ENCODE measurements around the gene CACNA2D2.

The CACNA2D2 gene

DNA sequence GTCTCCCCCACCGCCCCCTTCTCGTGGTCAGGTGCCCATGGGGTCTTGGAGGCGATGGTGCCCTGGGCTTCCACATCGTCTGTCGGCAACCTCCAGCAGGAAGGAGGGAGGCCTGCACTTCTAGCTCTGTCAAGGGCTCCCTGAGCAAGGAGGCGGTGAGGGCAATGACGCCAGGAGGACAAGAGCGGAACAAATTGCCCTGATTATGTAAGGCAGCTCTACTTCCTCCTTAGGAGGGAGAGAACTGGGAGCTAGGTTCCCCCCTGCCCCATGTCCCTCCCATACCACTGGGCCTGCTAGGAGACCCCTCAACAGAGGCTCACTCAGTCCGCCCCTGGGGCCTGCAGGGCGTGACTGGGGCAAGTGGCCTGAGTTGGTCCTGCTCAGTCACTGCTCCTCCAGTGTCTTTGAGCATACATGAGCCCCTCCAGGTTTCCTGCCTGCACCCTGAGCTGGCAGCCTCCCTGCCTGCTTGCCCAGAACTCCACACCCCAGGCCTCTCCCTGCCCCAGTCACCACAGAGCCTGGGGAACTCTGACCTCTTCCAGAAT lies 56.1 kb downstream of the CACNA2D2 start:
- H3K9ac ChIP-seq (ENCODE audit: low read depth, low read length), result no peak overlapping the region

DNA sequence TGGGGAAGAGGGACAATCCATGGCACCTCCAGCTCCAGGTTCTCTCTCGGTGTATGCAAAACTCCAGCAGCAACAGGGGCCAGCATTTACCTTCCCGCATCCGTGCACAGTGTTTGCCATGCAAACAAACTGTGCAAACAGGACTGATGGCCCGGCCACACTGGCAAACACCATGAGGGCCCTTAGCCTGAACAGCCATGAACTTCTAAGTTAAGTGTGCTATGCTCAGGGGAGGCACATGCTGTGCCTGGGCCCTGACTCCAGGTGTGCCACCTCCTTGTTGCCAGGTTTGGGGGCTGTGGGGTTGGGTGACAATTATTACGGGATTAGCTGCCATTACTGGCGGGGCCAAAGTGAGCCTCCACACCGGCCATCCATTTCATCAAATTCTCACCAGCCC lies 57.5 kb downstream of the CACNA2D2 start:
- H3K36me3 ChIP-seq (ENCODE audit: insufficient read depth, low read length), result no peaks in the 10 kb centered on the region
- H3K9me3 ChIP-seq (ENCODE audit: control insufficient read depth, insufficient read depth, low read length), result no peaks in the 10 kb centered on the region
- H3K9ac ChIP-seq (ENCODE audit: low read depth, low read length), result no peak overlapping the region
- peaks cover 15% of the 10 kb centered on the region for H3K4me1 ChIP-seq (ENCODE audit: insufficient read depth, low read length)

More for the DNA sequence above, 56.1 kb downstream of the CACNA2D2 start:
- H3K36me3 ChIP-seq (ENCODE audit: insufficient read depth, low read length), result no peaks in the 10 kb centered on the region
- peaks cover 15% of the 10 kb centered on the region for H3K4me1 ChIP-seq (ENCODE audit: insufficient read depth, low read length)
- H3K9me3 ChIP-seq (ENCODE audit: control insufficient read depth, insufficient read depth, low read length), result no peaks in the 10 kb centered on the region

DNA sequence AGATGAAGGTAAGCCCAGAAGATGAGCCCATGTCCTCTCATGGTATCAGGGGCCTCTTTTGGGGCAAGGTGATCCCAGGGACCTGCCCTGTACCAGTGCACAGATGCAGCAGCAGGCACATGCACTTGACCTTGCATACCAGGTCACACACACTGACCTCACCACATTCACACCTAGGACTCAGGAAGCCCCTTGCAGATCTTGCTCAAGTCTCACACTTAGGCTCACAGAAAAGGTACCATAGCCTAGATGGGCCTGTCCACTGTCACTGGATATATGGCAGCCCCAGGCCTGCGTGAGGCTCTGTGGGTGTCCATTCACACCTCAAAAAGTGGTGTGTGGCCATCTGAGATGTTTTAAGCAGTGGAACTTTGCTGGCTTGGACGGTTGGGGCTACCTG lies 58.7 kb downstream of the CACNA2D2 start:
- Histone ChIP-seq H3K9ac (ENCODE audit: low read depth, low read length) (no peak overlapping the region), H3K36me3 (ENCODE audit: insufficient read depth, low read length) (no peaks in the 10 kb centered on the region), H3K9me3 (ENCODE audit: control insufficient read depth, insufficient read depth, low read length) (no peaks in the 10 kb centered on the region), H3K4me1 (ENCODE audit: insufficient read depth, low read length) (peaks cover 6% of the 10 kb centered on the region)

DNA sequence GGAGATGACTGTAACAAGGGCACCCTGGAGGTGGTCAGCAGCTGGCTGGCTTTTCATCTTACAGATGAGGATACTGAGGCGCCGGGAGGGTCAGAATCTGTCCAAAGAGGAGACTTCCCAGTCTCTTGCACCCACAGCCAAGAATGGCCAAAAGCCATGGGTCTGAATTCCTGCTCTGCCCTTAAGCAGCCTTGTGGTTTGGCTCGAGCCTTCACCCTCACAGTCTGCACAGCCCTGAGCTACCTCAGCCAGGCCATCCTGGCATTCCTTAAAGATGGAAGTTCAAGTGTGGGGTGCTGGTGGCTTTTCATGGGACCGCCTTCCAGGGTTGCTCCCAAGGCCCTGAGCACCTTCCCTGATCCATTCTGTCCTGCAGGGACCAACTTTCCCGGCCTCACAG lies 59.2 kb downstream of the CACNA2D2 start:
- no peaks in the 10 kb centered on the region for H3K36me3 ChIP-seq (ENCODE audit: insufficient read depth, low read length)
- H3K4me1 ChIP-seq (ENCODE audit: insufficient read depth, low read length), result peaks cover under 1% of the 10 kb centered on the region; the same call in 1 of the 2 replicates
- no peak overlapping the region for H3K9ac ChIP-seq (ENCODE audit: low read depth, low read length)
- no peaks in the 10 kb centered on the region for H3K9me3 ChIP-seq (ENCODE audit: control insufficient read depth, insufficient read depth, low read length)

DNA sequence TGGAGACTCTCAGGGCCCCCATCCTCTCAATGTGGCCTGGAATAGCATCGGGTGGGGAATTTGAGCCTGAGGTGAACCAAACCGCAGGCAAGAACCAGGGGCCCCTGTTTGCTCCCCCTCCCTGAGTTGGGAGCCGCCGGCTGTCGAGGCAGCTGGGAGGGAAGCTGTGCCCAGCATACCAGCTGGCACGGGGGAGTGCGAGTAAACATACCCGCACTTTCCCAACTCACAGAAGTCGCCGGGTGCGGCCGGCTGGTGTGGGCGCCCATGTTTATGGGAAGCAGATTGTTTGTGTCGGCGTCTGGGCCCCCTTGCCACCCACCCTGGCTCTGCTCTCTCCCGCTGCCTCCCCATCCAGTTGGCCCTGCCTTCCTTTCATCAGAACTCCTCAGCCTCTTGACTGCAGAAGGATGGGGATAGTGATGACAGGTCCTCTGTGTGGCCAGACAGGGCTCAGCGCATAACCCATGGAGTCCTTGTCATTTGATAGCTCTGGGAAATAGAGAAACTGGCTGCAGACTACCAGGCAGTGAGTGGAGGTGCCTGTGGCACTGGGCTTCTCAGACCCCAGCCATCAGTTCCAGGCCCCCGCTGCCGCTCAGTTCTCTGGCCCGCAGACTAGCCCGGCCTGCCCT lies 60.4 kb downstream of the CACNA2D2 start:
- no peaks in the 10 kb centered on the region for H3K36me3 ChIP-seq (ENCODE audit: insufficient read depth, low read length)
- H3K9ac ChIP-seq (ENCODE audit: low read depth, low read length), result no peak overlapping the region
- H3K9me3 ChIP-seq (ENCODE audit: control insufficient read depth, insufficient read depth, low read length), result no peaks in the 10 kb centered on the region
- H3K4me1 ChIP-seq (ENCODE audit: insufficient read depth, low read length), result no peaks in the 10 kb centered on the region; the same call in 1 of the 2 replicates

DNA sequence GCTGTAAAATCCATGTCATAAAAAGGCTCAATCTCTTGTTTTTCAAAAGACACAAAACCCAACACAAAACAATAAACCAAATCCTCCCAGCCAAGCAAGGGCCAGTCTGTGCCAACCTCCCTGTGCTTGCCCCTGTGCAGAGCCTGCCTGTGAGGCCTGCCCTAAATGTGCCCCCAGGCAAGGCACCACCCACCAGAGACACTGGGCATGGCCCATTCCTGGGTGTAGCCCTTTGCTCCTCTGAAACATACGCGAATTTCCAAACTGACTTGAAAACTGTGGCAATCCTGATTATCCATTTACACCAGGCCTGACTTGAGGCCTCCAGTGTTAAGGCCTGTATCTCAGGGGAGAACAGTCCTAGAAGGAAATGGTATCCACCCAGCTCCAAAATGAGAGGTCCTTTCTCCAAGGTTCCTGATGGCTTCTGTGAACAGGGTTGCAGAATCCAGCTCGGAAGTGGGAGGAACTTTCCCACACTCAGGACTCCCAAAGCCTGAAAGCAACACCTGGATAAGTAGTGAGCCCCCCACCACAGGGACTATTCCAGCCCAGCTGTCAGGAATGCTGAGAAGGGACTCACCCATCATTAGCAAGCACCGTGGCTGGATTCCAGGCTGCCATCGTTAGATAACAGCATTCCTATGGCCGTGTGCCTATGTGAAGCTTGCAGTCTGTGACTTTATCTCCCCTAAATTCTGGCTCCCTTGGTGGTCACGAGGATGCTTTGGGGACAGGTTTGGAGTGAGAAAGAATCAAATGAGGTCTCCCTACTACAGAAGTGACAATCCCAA lies 61.8 kb downstream of the CACNA2D2 start:
- no peaks in the 10 kb centered on the region; the same call in 1 of the 2 replicates for H3K4me1 ChIP-seq (ENCODE audit: insufficient read depth, low read length)
- H3K9ac ChIP-seq (ENCODE audit: low read depth, low read length), result no peak overlapping the region
- H3K36me3 ChIP-seq (ENCODE audit: insufficient read depth, low read length), result no peaks in the 10 kb centered on the region
- H3K9me3 ChIP-seq (ENCODE audit: control insufficient read depth, insufficient read depth, low read length), result no peaks in the 10 kb centered on the region

DNA sequence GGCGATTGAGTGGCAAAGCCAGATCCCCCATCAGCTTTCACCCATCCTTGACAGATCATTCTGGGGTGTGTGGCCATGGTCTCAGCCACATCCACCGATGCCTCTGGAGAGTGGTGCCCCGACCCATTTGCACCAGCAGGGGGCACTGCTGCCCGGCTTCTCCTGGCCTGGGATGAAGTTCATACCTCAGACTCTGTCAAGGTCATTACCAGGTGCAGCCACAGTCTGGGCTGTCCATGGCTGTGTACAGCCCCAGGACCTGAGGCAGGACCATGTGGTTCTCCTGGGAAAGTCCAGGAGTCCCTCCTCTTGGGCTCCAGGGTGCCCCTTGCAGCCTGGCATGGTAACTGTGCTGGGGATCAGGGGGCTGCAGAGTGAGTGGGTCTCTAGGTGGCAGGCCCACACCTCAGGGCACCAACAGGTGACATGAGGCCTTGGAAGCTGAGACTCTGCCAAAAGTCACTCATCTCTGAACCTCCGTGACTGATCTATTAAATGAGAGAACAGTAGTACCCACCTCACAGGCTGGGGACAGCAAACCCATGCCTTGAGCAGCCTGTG lies 67.2 kb downstream of the CACNA2D2 start:
- Histone ChIP-seq H3K9me3 (ENCODE audit: control insufficient read depth, insufficient read depth, low read length) (no peaks in the 10 kb centered on the region), H3K36me3 (ENCODE audit: insufficient read depth, low read length) (no peaks in the 10 kb centered on the region), H3K9ac (ENCODE audit: low read depth, low read length) (no peak overlapping the region), H3K4me1 (ENCODE audit: insufficient read depth, low read length) (peaks cover 4% of the 10 kb centered on the region; the same call in 1 of the 2 replicates)

DNA sequence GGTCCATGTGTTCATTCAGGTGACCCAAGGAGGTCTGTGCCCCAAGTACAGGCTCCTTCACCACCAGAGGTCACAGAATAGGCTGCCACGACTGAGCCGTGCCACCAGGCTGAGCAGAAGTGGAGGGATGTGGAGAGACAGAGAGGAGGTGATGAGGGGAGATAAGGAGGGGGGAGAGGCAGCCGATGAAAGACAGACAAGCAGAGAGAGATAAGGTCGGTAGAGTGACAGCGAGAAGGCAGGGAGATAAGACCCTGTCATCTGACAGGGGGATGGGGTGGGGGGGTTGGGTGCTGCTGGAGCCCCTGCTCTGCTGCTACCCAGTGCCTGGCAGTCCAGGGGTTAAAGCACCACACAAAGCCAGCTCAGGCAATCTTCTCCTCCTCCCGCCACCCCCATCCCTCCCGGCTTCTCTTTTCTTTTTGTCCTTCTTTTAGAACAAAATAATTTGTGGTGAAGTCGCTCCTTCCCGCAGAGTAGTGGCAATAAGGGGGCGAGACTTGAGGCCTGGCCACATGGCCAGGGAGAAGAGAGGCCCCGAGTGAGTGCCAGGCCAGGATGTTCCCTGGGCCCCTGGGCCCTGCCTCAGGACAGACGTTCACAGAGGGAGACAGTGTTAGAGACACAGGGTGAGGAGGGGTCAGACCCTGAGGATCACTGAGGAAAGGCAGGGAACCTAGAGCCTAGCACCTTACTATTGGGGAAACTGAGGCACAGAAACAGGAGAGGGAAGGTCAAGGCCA lies 67.9 kb downstream of the CACNA2D2 start:
- H3K4me1 ChIP-seq (ENCODE audit: insufficient read depth, low read length), result peaks cover 4% of the 10 kb centered on the region; the same call in 1 of the 2 replicates
- no peak overlapping the region for H3K9ac ChIP-seq (ENCODE audit: low read depth, low read length)
- H3K36me3 ChIP-seq (ENCODE audit: insufficient read depth, low read length), result no peaks in the 10 kb centered on the region

DNA sequence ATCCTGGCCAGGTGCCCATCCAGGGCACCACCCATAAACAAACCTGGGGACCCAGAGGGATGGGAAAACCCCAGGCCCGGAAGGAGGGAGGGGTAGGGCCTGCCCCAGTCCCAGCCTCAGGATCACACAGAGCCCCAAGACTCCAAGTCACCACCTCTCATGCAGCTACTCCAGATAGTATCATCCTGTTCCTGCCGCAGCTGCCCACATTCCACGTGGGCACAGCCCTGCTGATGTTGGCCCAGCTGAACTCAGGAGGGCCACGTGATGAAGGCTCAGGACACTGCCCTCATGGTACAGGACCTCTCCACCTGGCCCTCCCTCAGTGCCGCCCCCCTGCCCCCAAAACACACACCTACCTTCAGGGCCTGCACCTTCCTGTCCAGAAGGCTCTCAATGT lies 69.5 kb downstream of the CACNA2D2 start:
- Histone ChIP-seq H3K36me3 (ENCODE audit: insufficient read depth, low read length) (no peaks in the 10 kb centered on the region), H3K9me3 (ENCODE audit: control insufficient read depth, insufficient read depth, low read length) (no peaks in the 10 kb centered on the region), H3K4me1 (ENCODE audit: insufficient read depth, low read length) (0 out of 2 replicates have a peak, but pooled peaks cover 4% of the 10 kb centered on the region), H3K9ac (ENCODE audit: low read depth, low read length) (no peak overlapping the region)

More for the DNA sequence above, 67.9 kb downstream of the CACNA2D2 start:
- no peaks in the 10 kb centered on the region for H3K9me3 ChIP-seq (ENCODE audit: control insufficient read depth, insufficient read depth, low read length)

DNA sequence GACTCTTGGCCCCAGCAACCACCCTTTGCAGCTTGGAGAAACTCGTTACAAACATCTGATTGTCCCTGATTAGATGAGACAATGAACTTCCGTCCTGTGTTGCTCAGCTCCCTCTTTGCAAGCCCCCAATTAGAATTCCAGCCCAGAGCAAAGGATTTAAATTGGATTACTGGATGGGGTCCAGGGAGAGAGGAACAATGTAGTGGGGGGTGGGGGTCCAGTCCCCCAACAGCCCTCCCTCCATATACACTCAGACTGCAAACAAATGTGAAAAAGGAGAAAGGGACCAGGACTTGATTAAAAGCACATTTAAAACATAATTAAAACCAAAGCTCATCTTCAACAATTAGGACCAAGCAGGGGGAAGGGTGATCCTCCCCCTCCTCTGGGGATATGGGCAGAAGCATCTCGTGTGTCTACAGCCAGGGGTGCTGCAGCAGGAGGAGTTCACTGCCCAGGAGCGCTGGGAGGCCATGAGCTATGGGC lies 72.4 kb downstream of the CACNA2D2 start:
- 0 out of 2 replicates have a peak, but pooled peaks cover 2% of the 10 kb centered on the region for H3K4me1 ChIP-seq (ENCODE audit: insufficient read depth, low read length)
- no peaks in the 10 kb centered on the region for H3K9me3 ChIP-seq (ENCODE audit: control insufficient read depth, insufficient read depth, low read length)
- no peak overlapping the region for H3K9ac ChIP-seq (ENCODE audit: low read depth, low read length)
- H3K36me3 ChIP-seq (ENCODE audit: insufficient read depth, low read length), result no peaks in the 10 kb centered on the region

DNA sequence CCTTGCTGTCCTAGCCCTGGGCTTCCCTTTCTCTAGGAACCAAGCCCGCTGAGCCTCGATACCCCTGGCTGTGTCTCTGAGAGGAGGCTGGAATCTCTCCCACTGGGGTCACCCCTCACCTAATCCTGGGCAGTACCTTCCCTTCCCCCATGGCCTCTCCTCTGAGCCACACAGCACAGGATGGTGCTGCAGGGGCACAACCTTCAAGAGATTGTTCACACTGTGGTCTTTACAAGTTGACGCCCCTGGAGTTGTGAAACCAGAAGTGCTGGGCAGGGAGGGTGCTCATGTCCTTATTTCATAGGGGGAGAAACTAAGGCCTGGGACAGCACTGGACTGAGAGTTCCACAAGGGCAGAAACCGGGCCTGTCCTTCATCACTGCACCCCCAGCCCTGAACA lies 73.2 kb downstream of the CACNA2D2 start:
- H3K9ac ChIP-seq (ENCODE audit: low read depth, low read length), result no peak overlapping the region

DNA sequence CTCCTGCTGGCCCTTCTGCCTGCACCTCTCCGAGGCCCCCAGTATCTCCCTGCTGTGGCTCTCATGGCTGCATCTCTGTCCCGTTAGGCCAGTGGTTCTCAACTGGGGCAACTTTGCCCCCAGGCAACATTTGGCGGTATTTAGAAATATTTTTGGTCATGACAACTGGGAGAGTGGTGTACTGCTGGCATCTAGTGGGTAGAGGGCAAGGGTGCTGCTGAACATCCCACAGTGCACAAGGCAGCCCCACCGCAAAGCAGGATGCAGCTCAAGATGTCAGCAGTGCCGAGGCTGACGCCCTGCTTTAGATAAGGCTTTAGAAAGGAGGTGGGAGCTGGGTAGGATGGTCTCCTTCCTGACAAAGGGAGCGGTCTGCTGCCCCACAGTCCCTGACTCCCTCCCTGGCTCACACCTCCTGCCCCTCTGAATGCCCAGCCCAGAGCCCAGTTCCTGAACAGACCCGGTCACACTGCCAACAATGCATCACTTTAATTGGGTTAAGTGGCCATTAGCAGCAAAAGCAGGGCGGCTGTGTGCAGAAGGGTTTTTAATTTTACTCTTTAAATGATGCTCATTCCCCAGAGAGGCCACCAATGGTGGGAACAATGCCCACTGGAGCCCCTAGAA lies 75.3 kb downstream of the CACNA2D2 start:
- H3K9ac ChIP-seq (ENCODE audit: low read depth, low read length), result no peak overlapping the region

More for the DNA sequence above, 73.2 kb downstream of the CACNA2D2 start:
- no peaks in the 10 kb centered on the region for H3K4me1 ChIP-seq (ENCODE audit: insufficient read depth, low read length)
- H3K36me3 ChIP-seq (ENCODE audit: insufficient read depth, low read length), result no peaks in the 10 kb centered on the region
- no peaks in the 10 kb centered on the region for H3K9me3 ChIP-seq (ENCODE audit: control insufficient read depth, insufficient read depth, low read length)

DNA sequence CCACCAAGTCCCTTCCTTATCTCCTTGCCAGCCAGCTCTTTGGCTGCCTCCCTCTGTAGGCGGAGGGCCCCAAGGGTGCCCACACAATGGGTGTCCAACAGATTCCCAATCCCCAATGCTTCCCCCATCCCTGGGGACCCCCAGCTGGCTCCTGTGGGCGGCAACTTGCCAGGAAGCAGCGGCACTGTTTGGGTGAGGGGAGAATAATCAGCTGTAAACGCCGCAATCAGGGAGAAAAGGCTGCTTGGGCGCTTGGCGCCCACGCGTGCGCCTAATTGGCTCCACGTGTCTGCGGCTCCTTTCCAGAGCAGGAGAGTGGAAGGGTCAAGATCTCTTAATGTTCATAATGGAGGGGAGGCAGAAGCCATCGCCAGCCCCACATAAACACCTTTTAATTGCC lies 76.2 kb downstream of the CACNA2D2 start:
- Histone ChIP-seq H3K36me3 (ENCODE audit: insufficient read depth, low read length) (no peaks in the 10 kb centered on the region), H3K9me3 (ENCODE audit: control insufficient read depth, insufficient read depth, low read length) (no peaks in the 10 kb centered on the region), H3K4me1 (ENCODE audit: insufficient read depth, low read length) (no peaks in the 10 kb centered on the region), H3K9ac (ENCODE audit: low read depth, low read length) (no peak overlapping the region)

More for the DNA sequence above, 75.3 kb downstream of the CACNA2D2 start:
- no peaks in the 10 kb centered on the region for H3K9me3 ChIP-seq (ENCODE audit: control insufficient read depth, insufficient read depth, low read length)
- no peaks in the 10 kb centered on the region for H3K4me1 ChIP-seq (ENCODE audit: insufficient read depth, low read length)
- H3K36me3 ChIP-seq (ENCODE audit: insufficient read depth, low read length), result no peaks in the 10 kb centered on the region

Data from ES-I3 (cell line).